Upper lobe of left lung (tissue), 4 donors: ENCODE measurements around the gene TCP11L2.

Experiments
- EP300 ChIP-seq, 4 donors: sonication (generic); formaldehyde crosslinking; IDR thresholded peaks; one replicate each; pipeline ENCODE4 v1.5.1; 2017; ENCODE audit warnings: antibody characterized with exemption in 4 of 4, control low read depth in 2 of 4
- POLR2A ChIP-seq, 4 donors: fragments of 450-650 bp; IDR thresholded peaks; one replicate each; pipeline ENCODE4 v1.5.1; 2016 to 2017; ENCODE audit warnings: antibody characterized with exemption in 4 of 4, mild to moderate bottlenecking in 2 of 4
- POLR2AphosphoS5 ChIP-seq, 2 donors: sonication (generic); formaldehyde crosslinking; IDR thresholded peaks; one replicate each; pipeline ENCODE4 v1.5.1; 2017; ENCODE audit warnings: antibody characterized with exemption in 2 of 2
- TF ChIP-seq, protein P1 (sequence below), 6 experiments: fragments of 450-650 bp in 4 of 6; fragments of 200-600 bp in 2 of 6; sonication (generic) in 2 of 6; IDR thresholded peaks; one replicate each; pipeline ENCODE4 v1.5.1; 2016 to 2019; ENCODE audit warnings: antibody characterized with exemption in 6 of 6

DNA sequence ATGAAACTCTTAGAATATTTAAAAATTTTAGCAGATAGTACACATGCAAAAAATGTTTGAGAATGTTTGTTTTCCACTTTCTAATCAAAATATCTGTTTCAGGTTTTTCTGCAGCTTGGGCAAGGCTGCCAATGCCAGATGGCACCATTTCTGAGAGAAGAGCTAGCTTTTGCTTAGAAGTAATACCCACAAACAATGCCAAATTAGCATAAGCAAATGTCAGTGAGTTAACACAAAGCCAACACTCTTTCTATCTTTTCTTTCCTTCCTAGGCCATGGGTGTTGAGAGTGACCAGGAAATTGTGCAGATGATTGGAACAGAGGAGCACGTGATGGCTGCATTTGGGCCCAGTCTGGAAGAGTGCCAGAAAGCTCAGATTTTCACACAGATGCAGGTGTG lies 90.2 kb downstream of the TCP11L2 start:
- TF ChIP-seq, protein P1, sequence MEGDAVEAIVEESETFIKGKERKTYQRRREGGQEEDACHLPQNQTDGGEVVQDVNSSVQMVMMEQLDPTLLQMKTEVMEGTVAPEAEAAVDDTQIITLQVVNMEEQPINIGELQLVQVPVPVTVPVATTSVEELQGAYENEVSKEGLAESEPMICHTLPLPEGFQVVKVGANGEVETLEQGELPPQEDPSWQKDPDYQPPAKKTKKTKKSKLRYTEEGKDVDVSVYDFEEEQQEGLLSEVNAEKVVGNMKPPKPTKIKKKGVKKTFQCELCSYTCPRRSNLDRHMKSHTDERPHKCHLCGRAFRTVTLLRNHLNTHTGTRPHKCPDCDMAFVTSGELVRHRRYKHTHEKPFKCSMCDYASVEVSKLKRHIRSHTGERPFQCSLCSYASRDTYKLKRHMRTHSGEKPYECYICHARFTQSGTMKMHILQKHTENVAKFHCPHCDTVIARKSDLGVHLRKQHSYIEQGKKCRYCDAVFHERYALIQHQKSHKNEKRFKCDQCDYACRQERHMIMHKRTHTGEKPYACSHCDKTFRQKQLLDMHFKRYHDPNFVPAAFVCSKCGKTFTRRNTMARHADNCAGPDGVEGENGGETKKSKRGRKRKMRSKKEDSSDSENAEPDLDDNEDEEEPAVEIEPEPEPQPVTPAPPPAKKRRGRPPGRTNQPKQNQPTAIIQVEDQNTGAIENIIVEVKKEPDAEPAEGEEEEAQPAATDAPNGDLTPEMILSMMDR (IDR thresholded peaks at IDR 0.05): no peak
- no peak for TF ChIP-seq POLR2A (IDR thresholded peaks at IDR 0.05)
- no peak for TF ChIP-seq POLR2AphosphoS5 (IDR thresholded peaks at IDR 0.05)
- no peak for TF ChIP-seq EP300 (IDR thresholded peaks at IDR 0.05)
